GM12878 (cell line): ENCODE data around the gene ZBTB5. TPM values are rescaled to one million over a fixed set of nuclear protein-coding genes. Genes with fewer than 3 reads are reported as not detected.

Source experiments
- ATF7 ChIP-seq: fragments of 450-650 bp; IDR thresholded peaks from 2 replicates; pipeline ENCODE4 v1.6.1; 2016; ENCODE audit warnings: low read depth, mild to moderate bottlenecking
- BCL11A ChIP-seq: IDR thresholded peaks from 2 replicates; pipeline ENCODE4 v1.6.1; 2011; ENCODE audit warnings: low read depth, low read length
- BHLHE40 ChIP-seq, 2 experiments: fragments of 450-650 bp in 1 of 2; IDR thresholded peaks; 2 replicates each; pipeline ENCODE4 v1.6.1; 2011 to 2017; ENCODE audit warnings: low read depth in 2 of 2, borderline replicate concordance in 1 of 2, improper control_type of control experiment in 1 of 2, low read length in 1 of 2, mild to moderate bottlenecking in 1 of 2
- BMI1 ChIP-seq: fragments of 450-650 bp; IDR thresholded peaks from 2 replicates; pipeline ENCODE4 v1.6.1; 2016; ENCODE audit warnings: mild to moderate bottlenecking, moderate library complexity, borderline replicate concordance
- E4F1 ChIP-seq: fragments of 450-650 bp; IDR thresholded peaks from 2 replicates; pipeline ENCODE4 v1.6.1; 2018; ENCODE audit warnings: borderline replicate concordance, mild to moderate bottlenecking; ENCODE audit not compliant: partially characterized antibody
- EP300 ChIP-seq, 2 experiments: fragments of 150-350 bp in 1 of 2; IDR thresholded peaks; 2 replicates each; pipeline ENCODE4 v1.6.1; 2011 to 2012; ENCODE audit warnings: low read depth in 2 of 2, low read length in 2 of 2, borderline replicate concordance in 1 of 2, improper control_type of control experiment in 1 of 2, inconsistent platforms in 1 of 2; ENCODE audit not compliant: control insufficient read depth in 1 of 2
- IKZF2 ChIP-seq, 2 experiments: fragments of 450-650 bp; IDR thresholded peaks; 2 replicates each; pipeline ENCODE4 v1.6.1; 2017; ENCODE audit warnings: mild to moderate bottlenecking in 2 of 2, moderate library complexity in 2 of 2
- MYC ChIP-seq: IDR thresholded peaks from 2 replicates; pipeline ENCODE4 v1.6.1; 2011; ENCODE audit warnings: mild to moderate bottlenecking, low read length, moderate library complexity, inconsistent platforms; ENCODE audit not compliant: insufficient read depth, insufficient replicate concordance, insufficient read length, severe bottlenecking
- RAD21 ChIP-seq: IDR thresholded peaks from 2 replicates; pipeline ENCODE4 v1.6.1; 2011; ENCODE audit warnings: mild to moderate bottlenecking, low read depth, low read length, moderate library complexity; ENCODE audit not compliant: insufficient read depth
- RCOR1 ChIP-seq: conservative IDR thresholded peaks from 2 replicates; pipeline ENCODE4 v1.6.1; 2012; ENCODE audit warnings: low read depth, low read length, improper control_type of control experiment
- SMARCA5 ChIP-seq: fragments of 450-650 bp; IDR thresholded peaks from 2 replicates; pipeline ENCODE4 v1.6.1; 2017; ENCODE audit warnings: mild to moderate bottlenecking
- SMC3 ChIP-seq: IDR thresholded peaks from 2 replicates; pipeline ENCODE4 v1.6.1; 2011; ENCODE audit warnings: low read length, improper control_type of control experiment, borderline replicate concordance
- SREBF1 ChIP-seq: IDR thresholded peaks from 2 replicates; pipeline ENCODE4 v1.6.1; 2012; ENCODE audit warnings: mild to moderate bottlenecking, low read length
- SRF ChIP-seq, 2 experiments: IDR thresholded peaks; 2 replicates each; pipeline ENCODE4 v1.6.1; 2011; ENCODE audit warnings: low read depth in 2 of 2, low read length in 2 of 2, mild to moderate bottlenecking in 1 of 2, moderate library complexity in 1 of 2
- SUZ12 ChIP-seq: fragments of 200-600 bp; sonication (generic); IDR thresholded peaks from one replicate; pipeline ENCODE4 v1.6.1; 2018; ENCODE audit warnings: antibody characterized with exemption, mild to moderate bottlenecking; ENCODE audit not compliant: unreplicated experiment
- YY1 ChIP-seq: IDR thresholded peaks from 2 replicates; pipeline ENCODE4 v1.6.1; 2011; ENCODE audit warnings: low read depth, mild to moderate bottlenecking, low read length
- ZBED1 ChIP-seq: IDR thresholded peaks from 2 replicates; pipeline ENCODE4 v1.6.1; 2016; ENCODE audit warnings: borderline replicate concordance
- ZBTB11 ChIP-seq: fragments of 450-650 bp; formaldehyde crosslinking; IDR thresholded peaks from 2 replicates; pipeline ENCODE4 v1.5.0; 2022; ENCODE audit warnings: mild to moderate bottlenecking, missing genetic modification characterization
- ZBTB33 ChIP-seq: fragments of 450-650 bp; IDR thresholded peaks from 2 replicates; pipeline ENCODE4 v1.6.1; 2017; ENCODE audit warnings: mild to moderate bottlenecking
- polyA plus RNA-seq, 11 experiments: library from polyadenylated mRNA; depleted of rRNA in 4 of 11; unstranded in 6 of 11; stranded (reverse) in 5 of 11; fragments of >200 nt; fragmentation: Nextera tagmentation in 4 of 11; fragmentation: Illumina TruSeq in 1 of 11; extraction: Ambion mirVana in 4 of 11; extraction: Trizol in 1 of 11; gene quantifications; 1 replicate in 1 of 11; 2 replicates in 10 of 11; pipeline versions ENCODE4 v1.2.1 to v1.2.3, GENCODE V29; 2011 to 2016; ENCODE audit warnings: inconsistent platforms in 2 of 11, missing spikeins in 2 of 11, low read depth in 1 of 11
- total RNA-seq, 4 experiments: library from RNA; depleted of rRNA in 3 of 4; stranded (reverse); fragments of >200 nt in 3 of 4; fragmentation: Illumina TruSeq in 1 of 4; extraction: Trizol in 1 of 4; gene quantifications; 2 replicates each; pipeline versions ENCODE4 v1.2.1 to v1.2.3, GENCODE V29; 2013 to 2021
- TF ChIP-seq, protein P1 (sequence below): fragments of 450-650 bp; IDR thresholded peaks from 2 replicates; pipeline ENCODE4 v1.6.1; 2017; ENCODE audit warnings: antibody characterized with exemption, mild to moderate bottlenecking, moderate library complexity

The ZBTB5 gene
- total and polyA plus RNA-seq, 10 of the 15 experiments (the other 5 are each of a cell fraction or from before 2014, with no cell fraction given), result 1.4 to 32.5 (median 12.1) TPM

- no peak for TF ChIP-seq SUZ12
- TF ChIP-seq RAD21, result peak; percentile 43
- TF ChIP-seq ZBTB33, result no peak
- no peak for TF ChIP-seq ZBTB11 (CRISPR knock-in tag)
- TF ChIP-seq E4F1, result no peak
- TF ChIP-seq IKZF2 (IDR thresholded peaks at IDR 0.05), result no peak; a peak in 1 of 4 replicates
- no peak for TF ChIP-seq SMARCA5
- no peak for TF ChIP-seq SMC3
- TF ChIP-seq MYC, result no peak
- TF ChIP-seq BHLHE40 (IDR thresholded peaks at IDR 0.05; ENCODE audit: borderline replicate concordance in 1 of 2, low read depth in 2 of 2, low read length in 1 of 2), result 0 out of 4 replicates have a peak, but pooled peaks of 1 of the 2 experiments have one; percentile 24
- no peak for TF ChIP-seq RCOR1
- TF ChIP-seq, protein P1, sequence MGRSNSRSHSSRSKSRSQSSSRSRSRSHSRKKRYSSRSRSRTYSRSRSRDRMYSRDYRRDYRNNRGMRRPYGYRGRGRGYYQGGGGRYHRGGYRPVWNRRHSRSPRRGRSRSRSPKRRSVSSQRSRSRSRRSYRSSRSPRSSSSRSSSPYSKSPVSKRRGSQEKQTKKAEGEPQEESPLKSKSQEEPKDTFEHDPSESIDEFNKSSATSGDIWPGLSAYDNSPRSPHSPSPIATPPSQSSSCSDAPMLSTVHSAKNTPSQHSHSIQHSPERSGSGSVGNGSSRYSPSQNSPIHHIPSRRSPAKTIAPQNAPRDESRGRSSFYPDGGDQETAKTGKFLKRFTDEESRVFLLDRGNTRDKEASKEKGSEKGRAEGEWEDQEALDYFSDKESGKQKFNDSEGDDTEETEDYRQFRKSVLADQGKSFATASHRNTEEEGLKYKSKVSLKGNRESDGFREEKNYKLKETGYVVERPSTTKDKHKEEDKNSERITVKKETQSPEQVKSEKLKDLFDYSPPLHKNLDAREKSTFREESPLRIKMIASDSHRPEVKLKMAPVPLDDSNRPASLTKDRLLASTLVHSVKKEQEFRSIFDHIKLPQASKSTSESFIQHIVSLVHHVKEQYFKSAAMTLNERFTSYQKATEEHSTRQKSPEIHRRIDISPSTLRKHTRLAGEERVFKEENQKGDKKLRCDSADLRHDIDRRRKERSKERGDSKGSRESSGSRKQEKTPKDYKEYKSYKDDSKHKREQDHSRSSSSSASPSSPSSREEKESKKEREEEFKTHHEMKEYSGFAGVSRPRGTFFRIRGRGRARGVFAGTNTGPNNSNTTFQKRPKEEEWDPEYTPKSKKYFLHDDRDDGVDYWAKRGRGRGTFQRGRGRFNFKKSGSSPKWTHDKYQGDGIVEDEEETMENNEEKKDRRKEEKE, result no peak
- TF ChIP-seq SRF (IDR thresholded peaks at IDR 0.05; ENCODE audit: low read depth in 2 of 2, low read length in 2 of 2), result peak; percentile 78 to 96
- no peak for TF ChIP-seq EP300 (IDR thresholded peaks at IDR 0.05; ENCODE audit: borderline replicate concordance in 1 of 2, control insufficient read depth in 1 of 2, low read depth in 2 of 2, low read length in 2 of 2)
- no peak for TF ChIP-seq ATF7
- TF ChIP-seq BCL11A, result no peak
- no peak for TF ChIP-seq YY1
- 0 out of 2 replicates have a peak, but pooled peaks have one; percentile 1 for TF ChIP-seq ZBED1
- TF ChIP-seq SREBF1, result no peak
- TF ChIP-seq BMI1, result no peak
Observed at GRCh38 chr9:37407468-37407867, 57.8 kb downstream of the ZBTB5 start (continued).
